HG02623 (cell line): Measurements from ENCODE around the gene ZNF560.
A peak's percentile ranks its signal among the peaks of the same experiment; 100 is the strongest.

Source experiments
- ATAC-seq: cut with Tn5 transposase; IDR thresholded peaks from one replicate; pipeline ENCODE4 v1.9.1; 2021; ENCODE audit warnings: moderate library complexity; ENCODE audit not compliant: unreplicated experiment

ZNF560 gene

GRCh38 chr19:9436358-9436757 is 62.1 kb downstream of the ZNF560 start:
- ATAC-seq, result no peak

GRCh38 chr19:9435279-9436268 is 62.8 kb downstream of the ZNF560 start, which contains the start of gene ZNF266:
Gene ZNF266 (minus strand): TSS chr19:9435573. CDS start chr19:9420089, 15,484 bp downstream.
- ATAC-seq, result peak; percentile 88

- ATAC-seq, result no peak
These were observed 66.9 kb downstream of the ZNF560 start for GRCh38 chr19:9431475-9431874.

- ATAC-seq, result no peak
These were observed 68.0 kb downstream of the ZNF560 start for GRCh38 chr19:9430444-9430843.

- no peak for ATAC-seq
These were observed 70.5 kb downstream of the ZNF560 start for GRCh38 chr19:9427941-9428340.
